ENCODE data around the gene HTR2C.

Gene HTR2C

DNA sequence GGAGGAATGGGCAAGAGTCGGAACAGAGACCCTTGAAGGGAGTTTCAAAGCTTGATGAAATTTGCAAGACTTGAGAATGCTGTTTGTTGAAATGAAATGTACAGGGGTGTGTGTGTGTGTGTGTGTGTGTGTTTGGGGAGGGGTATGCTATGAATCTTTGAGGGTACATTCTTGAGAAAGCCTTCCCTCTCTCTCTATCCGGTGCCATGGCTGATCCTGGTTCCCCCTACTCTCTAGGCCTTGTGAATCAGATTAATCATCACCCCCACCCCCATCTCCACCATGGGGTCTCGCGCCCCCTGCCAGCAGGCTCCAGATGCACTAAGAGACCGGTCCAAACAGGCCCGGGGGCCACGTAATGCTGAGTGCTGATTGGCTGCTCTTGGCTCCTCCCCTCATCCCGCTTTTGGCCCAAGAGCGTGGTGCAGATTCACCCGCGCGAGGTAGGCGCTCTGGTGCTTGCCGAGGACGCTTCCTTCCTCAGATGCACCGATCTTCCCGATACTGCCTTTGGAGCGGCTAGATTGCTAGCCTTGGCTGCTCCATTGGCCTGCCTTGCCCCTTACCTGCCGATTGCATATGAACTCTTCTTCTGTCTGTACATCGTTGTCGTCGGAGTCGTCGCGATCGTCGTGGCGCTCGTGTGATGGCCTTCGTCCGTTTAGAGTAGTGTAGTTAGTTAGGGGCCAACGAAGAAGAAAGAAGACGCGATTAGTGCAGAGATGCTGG, at the start of gene HTR2C:
Gene HTR2C, plus strand, starts transcription at position 441 of the 729 bp plus-strand sequence. CDS start 142,851 bp downstream, outside the sequence.
- TF ChIP-seq, protein P1, sequence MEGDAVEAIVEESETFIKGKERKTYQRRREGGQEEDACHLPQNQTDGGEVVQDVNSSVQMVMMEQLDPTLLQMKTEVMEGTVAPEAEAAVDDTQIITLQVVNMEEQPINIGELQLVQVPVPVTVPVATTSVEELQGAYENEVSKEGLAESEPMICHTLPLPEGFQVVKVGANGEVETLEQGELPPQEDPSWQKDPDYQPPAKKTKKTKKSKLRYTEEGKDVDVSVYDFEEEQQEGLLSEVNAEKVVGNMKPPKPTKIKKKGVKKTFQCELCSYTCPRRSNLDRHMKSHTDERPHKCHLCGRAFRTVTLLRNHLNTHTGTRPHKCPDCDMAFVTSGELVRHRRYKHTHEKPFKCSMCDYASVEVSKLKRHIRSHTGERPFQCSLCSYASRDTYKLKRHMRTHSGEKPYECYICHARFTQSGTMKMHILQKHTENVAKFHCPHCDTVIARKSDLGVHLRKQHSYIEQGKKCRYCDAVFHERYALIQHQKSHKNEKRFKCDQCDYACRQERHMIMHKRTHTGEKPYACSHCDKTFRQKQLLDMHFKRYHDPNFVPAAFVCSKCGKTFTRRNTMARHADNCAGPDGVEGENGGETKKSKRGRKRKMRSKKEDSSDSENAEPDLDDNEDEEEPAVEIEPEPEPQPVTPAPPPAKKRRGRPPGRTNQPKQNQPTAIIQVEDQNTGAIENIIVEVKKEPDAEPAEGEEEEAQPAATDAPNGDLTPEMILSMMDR (IDR thresholded peaks at IDR 0.05) = no peak
- intact Hi-C loops (cut with DNase I; ENCODE audit: low total_unique reads) = no loop called here
- no peak within 1 kb of the TSS for H3K27ac ChIP-seq
- no peak for DNase-seq
- H3K4me1 ChIP-seq = peaks cover 0 to 27% (median 16%) of the 10 kb centered on the region in 4 donors
- H3K9me3 ChIP-seq = peaks cover 0 to 6% (median 0%) of the 10 kb centered on the region in 3 donors
- peak within 1 kb of the TSS in 1 of 2 donors; percentile 30 for H3K4me3 ChIP-seq
- no peaks in the 10 kb centered on the region for H3K36me3 ChIP-seq
- H3K27me3 ChIP-seq = peaks cover 3 to 38% of the 10 kb centered on the region in 2 donors

GRCh38 chrX:114580336-114580735, 3.5 kb upstream of the HTR2C start:
- Histone ChIP-seq H3K27ac (no peak overlapping the region), H3K36me3 (no peaks in the 10 kb centered on the region), H3K9me3 (peaks cover 0 to 6% (median 0%) of the 10 kb centered on the region in 3 donors), H3K4me3 (no peak overlapping the region), H3K27me3 (peaks cover 3 to 38% of the 10 kb centered on the region in 2 donors), H3K4me1 (peaks cover 0 to 27% (median 16%) of the 10 kb centered on the region in 4 donors)
- intact Hi-C loops (cut with DNase I; ENCODE audit: low total_unique reads) = no loop called here
- TF ChIP-seq, protein P1 (IDR thresholded peaks at IDR 0.05) = no peak
- no peak for DNase-seq

- Histone ChIP-seq H3K27me3 (peaks cover 3 to 38% of the 10 kb centered on the region in 2 donors), H3K4me3 (peak overlapping the region; percentile 16 to 18), H3K36me3 (no peaks in the 10 kb centered on the region), H3K9me3 (peaks cover 0 to 6% (median 0%) of the 10 kb centered on the region in 3 donors), H3K4me1 (peaks cover 0 to 27% (median 16%) of the 10 kb centered on the region in 4 donors), H3K27ac (no peak overlapping the region)
- TF ChIP-seq, protein P1 (IDR thresholded peaks at IDR 0.05) = no peak
- intact Hi-C loops (cut with DNase I; ENCODE audit: low total_unique reads) = no loop called here
- DNase-seq = no peak
Measured at GRCh38 chrX:114581528-114582263, 2.2 kb upstream of the HTR2C start.

DNA sequence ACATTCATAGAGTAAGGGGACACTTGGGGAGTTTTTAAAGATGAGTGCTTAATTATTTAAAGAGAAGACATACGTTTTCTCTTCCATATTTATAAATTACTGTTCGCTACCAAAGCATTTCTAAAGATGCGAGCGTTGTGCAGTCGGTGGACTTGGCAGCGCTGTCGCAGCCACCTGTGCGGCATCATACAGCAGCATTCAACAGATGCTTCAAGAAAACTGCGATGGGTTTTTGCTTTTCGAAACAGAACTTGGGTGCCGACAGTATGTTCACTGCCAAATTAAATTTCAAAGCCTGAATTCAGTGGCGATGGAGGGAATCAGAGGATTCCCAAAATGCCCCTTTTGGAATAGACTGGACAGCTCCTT, 1.6 kb upstream of the HTR2C start:
- no peak for DNase-seq
- peaks cover 0 to 6% (median 0%) of the 10 kb centered on the region in 3 donors for H3K9me3 ChIP-seq
- H3K27me3 ChIP-seq = peaks cover 3 to 38% of the 10 kb centered on the region in 2 donors
- H3K27ac ChIP-seq = no peak overlapping the region
- peak overlapping the region in 1 of 2 donors; percentile 18 for H3K4me3 ChIP-seq
- TF ChIP-seq, protein P1 (IDR thresholded peaks at IDR 0.05) = no peak
- intact Hi-C loops (cut with DNase I; ENCODE audit: low total_unique reads) = no loop called here
- no peaks in the 10 kb centered on the region for H3K36me3 ChIP-seq
- peaks cover 0 to 27% (median 16%) of the 10 kb centered on the region in 4 donors for H3K4me1 ChIP-seq

- no peaks in the 10 kb centered on the region for H3K36me3 ChIP-seq
- H3K9me3 ChIP-seq = peaks cover 0 to 6% (median 0%) of the 10 kb centered on the region in 3 donors
- peaks cover 0 to 27% (median 16%) of the 10 kb centered on the region in 4 donors for H3K4me1 ChIP-seq
- intact Hi-C loops (cut with DNase I; ENCODE audit: low total_unique reads) = no loop called here
- TF ChIP-seq, protein P1 (IDR thresholded peaks at IDR 0.05) = no peak
- H3K4me3 ChIP-seq = no peak overlapping the region
- no peak overlapping the region for H3K27ac ChIP-seq
- H3K27me3 ChIP-seq = peaks cover 3 to 38% of the 10 kb centered on the region in 2 donors
- DNase-seq = no peak
Measured at GRCh38 chrX:114582698-114583395, 1.0 kb upstream of the HTR2C start.

All from tibial artery (tissue), 4 donors.